Liver (tissue), 9 donors: Measurements from ENCODE around the gene KIF23. TPM values are rescaled to one million over a fixed set of nuclear protein-coding genes. Genes with fewer than 3 reads are reported as not detected.

ENCODE experiments used
- DNase-seq: peaks from one replicate; pipeline ENCODE4 v3.0.0-alpha.2; 2017; ENCODE audit warnings: low spot score
- H3K27ac ChIP-seq, 2 donors: one replicate each; pipeline ENCODE4 v1.7.0; 2013; ENCODE audit warnings: inconsistent platforms in 2 of 2, low read length in 2 of 2, control low read depth in 1 of 2, low read depth in 1 of 2, mild to moderate bottlenecking in 1 of 2
- H3K27me3 ChIP-seq, 4 donors: one replicate each; pipeline versions ENCODE4 v1.6.1 to v1.7.0; 2013; ENCODE audit warnings: low read length in 3 of 4, inconsistent platforms in 1 of 4, mild to moderate bottlenecking in 1 of 4, moderate library complexity in 1 of 4; ENCODE audit not compliant: control insufficient read depth in 4 of 4, insufficient read depth in 4 of 4
- H3K36me3 ChIP-seq, 4 donors: one replicate each; pipeline versions ENCODE4 v1.6.1 to v1.7.0; 2013; ENCODE audit warnings: low read length in 3 of 4, mild to moderate bottlenecking in 3 of 4, low read depth in 1 of 4, moderate library complexity in 1 of 4; ENCODE audit not compliant: control insufficient read depth in 4 of 4, insufficient read depth in 3 of 4
- H3K4me1 ChIP-seq, 4 donors: one replicate each; pipeline versions ENCODE4 v1.6.1 to v1.7.0; 2013; ENCODE audit warnings: low read length in 3 of 4, mild to moderate bottlenecking in 3 of 4, moderate library complexity in 1 of 4; ENCODE audit not compliant: control insufficient read depth in 4 of 4, insufficient read depth in 4 of 4
- H3K4me3 ChIP-seq, 3 donors: one replicate each; pipeline versions ENCODE4 v1.6.1 to v1.7.0; 2013; ENCODE audit warnings: low read length in 3 of 3, control low read depth in 1 of 3, low read depth in 1 of 3, mild to moderate bottlenecking in 1 of 3
- H3K9ac ChIP-seq, 2 donors: one replicate each; pipeline ENCODE4 v1.7.0; 2013; ENCODE audit warnings: low read length in 2 of 2, mild to moderate bottlenecking in 2 of 2, moderate library complexity in 2 of 2, control low read depth in 1 of 2, low read depth in 1 of 2
- H3K9me3 ChIP-seq, 4 donors: one replicate each; pipeline versions ENCODE4 v1.6.1 to v1.7.0; 2013; ENCODE audit warnings: low read length in 3 of 4; ENCODE audit not compliant: control insufficient read depth in 4 of 4
- ATF3 ChIP-seq: IDR thresholded peaks from 2 replicates; pipeline ENCODE4 v1.6.1; 2016; ENCODE audit warnings: antibody characterized with exemption
- EGR1 ChIP-seq, 2 donors: IDR thresholded peaks; 2 replicates each; pipeline ENCODE4 v1.6.1; 2016 to 2018; ENCODE audit warnings: antibody characterized with exemption in 2 of 2, low read depth in 2 of 2
- FOXA1 ChIP-seq: IDR thresholded peaks from 2 replicates; pipeline ENCODE4 v1.6.1; 2016; ENCODE audit warnings: antibody characterized with exemption
- FOXA2 ChIP-seq: IDR thresholded peaks from 2 replicates; pipeline ENCODE4 v1.6.1; 2016; ENCODE audit warnings: antibody characterized with exemption
- HNF4A ChIP-seq, 2 donors: conservative IDR thresholded peaks; 2 replicates each; pipeline ENCODE4 v1.6.1; 2016; ENCODE audit warnings: antibody characterized with exemption in 2 of 2, mild to moderate bottlenecking in 2 of 2
- HNF4G ChIP-seq: IDR thresholded peaks from 2 replicates; pipeline ENCODE4 v1.6.1; 2016; ENCODE audit warnings: antibody characterized with exemption
- JUND ChIP-seq, 2 donors: IDR thresholded peaks; 2 replicates each; pipeline ENCODE4 v1.6.1; 2016; ENCODE audit warnings: antibody characterized with exemption in 2 of 2
- MAX ChIP-seq: IDR thresholded peaks from 2 replicates; pipeline ENCODE4 v1.6.1; 2016; ENCODE audit warnings: antibody characterized with exemption
- NR2F2 ChIP-seq: IDR thresholded peaks from 2 replicates; pipeline ENCODE4 v1.6.1; 2016; ENCODE audit warnings: antibody characterized with exemption
- RAD21 ChIP-seq, 2 donors: IDR thresholded peaks; 2 replicates each; pipeline ENCODE4 v1.6.1; 2016; ENCODE audit warnings: antibody characterized with exemption in 2 of 2, mild to moderate bottlenecking in 2 of 2
- RXRA ChIP-seq, 2 donors: IDR thresholded peaks; 2 replicates each; pipeline ENCODE4 v1.6.1; 2017 to 2018; ENCODE audit warnings: antibody characterized with exemption in 2 of 2, mild to moderate bottlenecking in 1 of 2
- SP1 ChIP-seq: IDR thresholded peaks from 2 replicates; pipeline ENCODE4 v1.6.1; 2018; ENCODE audit warnings: antibody characterized with exemption, mild to moderate bottlenecking
- TAF1 ChIP-seq: conservative IDR thresholded peaks from 2 replicates; pipeline ENCODE4 v1.6.1; 2016; ENCODE audit warnings: antibody characterized with exemption, mild to moderate bottlenecking
- YY1 ChIP-seq: IDR thresholded peaks from 2 replicates; pipeline ENCODE4 v1.6.1; 2016; ENCODE audit warnings: antibody characterized with exemption, mild to moderate bottlenecking
- ZBTB33 ChIP-seq: IDR thresholded peaks from 2 replicates; pipeline ENCODE4 v1.6.1; 2016; ENCODE audit warnings: antibody characterized with exemption
- WGBS: extraction: QIAGEN DNeasy Blood & Tissue Kit; methylation state at CpG from one replicate; pipeline ENCODE4 v1.1.7; 2013; 5-methylcytosine and 5-hydroxymethylcytosine counted together
- polyA plus RNA-seq, 2 donors: library from polyadenylated mRNA; stranded (reverse) in 1 of 2; unstranded in 1 of 2; fragments of 200-250 nt in 1 of 2; fragments of >200 nt in 1 of 2; fragmentation: Nextera tagmentation in 1 of 2; extraction: Ambion mirVana in 1 of 2; gene quantifications; one replicate each; pipeline versions ENCODE4 v1.2.1 to v1.2.3, GENCODE V29; 2013 to 2015
- total RNA-seq, 2 donors: library from RNA; depleted of rRNA; stranded (reverse); fragments of >200 nt; gene quantifications; one replicate each; pipeline ENCODE4 v1.2.3, GENCODE V29; 2014
- TF ChIP-seq, protein P1 (sequence below): fragments of 150-350 bp; IDR thresholded peaks from 2 replicates; pipeline ENCODE4 v1.5.1; 2017; ENCODE audit warnings: improper control_type of control experiment, low read depth, low read length; ENCODE audit not compliant: missing input control
- donor health status: healthy.
- donor health status: healthy.
- donor health status: healthy.
- donor health status: healthy.
- donor health status: healthy.

KIF23 gene
- total and polyA plus RNA-seq, 4 donors = 0.25 to 32.8 (median 1.1) TPM

GRCh38 chr15:69434238-69434637, 20.1 kb downstream of the KIF23 start:
- WGBS = 89% methylated on average over 5 of the region's 5 CpGs
- DNase-seq = no peak

DNA sequence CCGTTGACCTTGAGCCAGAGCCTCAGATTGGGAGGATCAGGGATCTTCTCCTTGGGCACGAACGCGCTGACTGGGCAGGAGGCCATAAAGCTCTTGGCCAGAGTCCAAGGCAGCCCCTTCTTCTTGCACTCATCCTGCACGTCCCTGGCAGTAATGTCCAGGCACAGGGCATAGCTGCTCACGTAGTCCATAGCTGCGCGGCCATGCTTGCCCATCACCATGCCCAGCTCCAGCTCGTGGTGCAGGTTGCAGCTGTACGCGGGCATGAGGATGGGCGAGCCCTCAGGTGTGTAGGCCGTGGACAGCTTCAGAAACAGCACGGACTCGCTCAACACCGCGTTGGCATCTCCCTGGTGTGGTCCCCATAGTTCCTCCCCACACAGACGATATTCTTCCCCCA, 20.5 kb downstream of the KIF23 start:
- no peaks in the 10 kb centered on the region for H3K36me3 ChIP-seq
- H3K4me3 ChIP-seq = no peak overlapping the region
- H3K27ac ChIP-seq = no peak overlapping the region
- H3K9ac ChIP-seq = no peak overlapping the region
- H3K27me3 ChIP-seq = no peaks in the 10 kb centered on the region
- 97% methylated on average over 18 of the region's 18 CpGs for WGBS
- H3K9me3 ChIP-seq = no peaks in the 10 kb centered on the region
- DNase-seq = no peak
- H3K4me1 ChIP-seq = no peaks in the 10 kb centered on the region
- no peak for TF ChIP-seq YY1
- TF ChIP-seq EGR1 (IDR thresholded peaks at IDR 0.05; ENCODE audit: low read depth in 2 of 2) = no peak
- TF ChIP-seq FOXA2 = no peak
- TF ChIP-seq, protein P1, sequence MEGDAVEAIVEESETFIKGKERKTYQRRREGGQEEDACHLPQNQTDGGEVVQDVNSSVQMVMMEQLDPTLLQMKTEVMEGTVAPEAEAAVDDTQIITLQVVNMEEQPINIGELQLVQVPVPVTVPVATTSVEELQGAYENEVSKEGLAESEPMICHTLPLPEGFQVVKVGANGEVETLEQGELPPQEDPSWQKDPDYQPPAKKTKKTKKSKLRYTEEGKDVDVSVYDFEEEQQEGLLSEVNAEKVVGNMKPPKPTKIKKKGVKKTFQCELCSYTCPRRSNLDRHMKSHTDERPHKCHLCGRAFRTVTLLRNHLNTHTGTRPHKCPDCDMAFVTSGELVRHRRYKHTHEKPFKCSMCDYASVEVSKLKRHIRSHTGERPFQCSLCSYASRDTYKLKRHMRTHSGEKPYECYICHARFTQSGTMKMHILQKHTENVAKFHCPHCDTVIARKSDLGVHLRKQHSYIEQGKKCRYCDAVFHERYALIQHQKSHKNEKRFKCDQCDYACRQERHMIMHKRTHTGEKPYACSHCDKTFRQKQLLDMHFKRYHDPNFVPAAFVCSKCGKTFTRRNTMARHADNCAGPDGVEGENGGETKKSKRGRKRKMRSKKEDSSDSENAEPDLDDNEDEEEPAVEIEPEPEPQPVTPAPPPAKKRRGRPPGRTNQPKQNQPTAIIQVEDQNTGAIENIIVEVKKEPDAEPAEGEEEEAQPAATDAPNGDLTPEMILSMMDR = no peak
- no peak for TF ChIP-seq RXRA (IDR thresholded peaks at IDR 0.05)
- TF ChIP-seq FOXA1 = no peak
- TF ChIP-seq NR2F2 = no peak
- no peak for TF ChIP-seq ZBTB33
- no peak for TF ChIP-seq TAF1
- TF ChIP-seq RAD21 (IDR thresholded peaks at IDR 0.05) = no peak
- TF ChIP-seq JUND (IDR thresholded peaks at IDR 0.05) = no peak
- no peak for TF ChIP-seq HNF4G
- TF ChIP-seq ATF3 = no peak
- no peak for TF ChIP-seq MAX
- TF ChIP-seq HNF4A (conservative IDR thresholded peaks at IDR 0.05) = no peak
- TF ChIP-seq SP1 = no peak

More at GRCh38 chr15:69434238-69434637, 20.1 kb downstream of the KIF23 start:
- no peaks in the 10 kb centered on the region for H3K27me3 ChIP-seq
- no peak overlapping the region for H3K9ac ChIP-seq
- TF ChIP-seq, protein P1 = no peak
- TF ChIP-seq ZBTB33 = no peak
- TF ChIP-seq EGR1 (IDR thresholded peaks at IDR 0.05; ENCODE audit: low read depth in 2 of 2) = no peak
- TF ChIP-seq SP1 = no peak
- no peak overlapping the region for H3K4me3 ChIP-seq
- no peaks in the 10 kb centered on the region for H3K36me3 ChIP-seq
- H3K27ac ChIP-seq = no peak overlapping the region
- no peaks in the 10 kb centered on the region for H3K9me3 ChIP-seq
- no peaks in the 10 kb centered on the region for H3K4me1 ChIP-seq
